ENCODE data around the gene IQGAP2.
"Not testable (repeated sequence)": the region's sequence is repeated elsewhere in the genome, so short reads cannot be mapped to it uniquely, and the experiment has no call there.

- TF ChIP-seq EZH2 (IDR thresholded peaks at IDR 0.05); POLR2AphosphoS5 (IDR thresholded peaks at IDR 0.05; ENCODE audit: borderline replicate concordance, low read depth, low read length): not testable (repeated sequence)
Measured at GRCh38 chr5:76680826-76681225, 277.7 kb downstream of the IQGAP2 start.
